ENCODE data around the gene METTL8.

GRCh38 chr2:171431677-171432167 lies 2.1 kb downstream of the METTL8 start:
- TF ChIP-seq, protein P1, sequence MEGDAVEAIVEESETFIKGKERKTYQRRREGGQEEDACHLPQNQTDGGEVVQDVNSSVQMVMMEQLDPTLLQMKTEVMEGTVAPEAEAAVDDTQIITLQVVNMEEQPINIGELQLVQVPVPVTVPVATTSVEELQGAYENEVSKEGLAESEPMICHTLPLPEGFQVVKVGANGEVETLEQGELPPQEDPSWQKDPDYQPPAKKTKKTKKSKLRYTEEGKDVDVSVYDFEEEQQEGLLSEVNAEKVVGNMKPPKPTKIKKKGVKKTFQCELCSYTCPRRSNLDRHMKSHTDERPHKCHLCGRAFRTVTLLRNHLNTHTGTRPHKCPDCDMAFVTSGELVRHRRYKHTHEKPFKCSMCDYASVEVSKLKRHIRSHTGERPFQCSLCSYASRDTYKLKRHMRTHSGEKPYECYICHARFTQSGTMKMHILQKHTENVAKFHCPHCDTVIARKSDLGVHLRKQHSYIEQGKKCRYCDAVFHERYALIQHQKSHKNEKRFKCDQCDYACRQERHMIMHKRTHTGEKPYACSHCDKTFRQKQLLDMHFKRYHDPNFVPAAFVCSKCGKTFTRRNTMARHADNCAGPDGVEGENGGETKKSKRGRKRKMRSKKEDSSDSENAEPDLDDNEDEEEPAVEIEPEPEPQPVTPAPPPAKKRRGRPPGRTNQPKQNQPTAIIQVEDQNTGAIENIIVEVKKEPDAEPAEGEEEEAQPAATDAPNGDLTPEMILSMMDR (IDR thresholded peaks at IDR 0.05), result no peak
- no peak for TF ChIP-seq POLR2A (IDR thresholded peaks at IDR 0.05)
